NCI-H1048 (cell line): ENCODE data around the gene OS9.

Experiments used
- DNase-seq: peaks from one replicate; lab custom pipeline; 2025; lab: John Stamatoyannopoulos, UW

Gene OS9

DNA sequence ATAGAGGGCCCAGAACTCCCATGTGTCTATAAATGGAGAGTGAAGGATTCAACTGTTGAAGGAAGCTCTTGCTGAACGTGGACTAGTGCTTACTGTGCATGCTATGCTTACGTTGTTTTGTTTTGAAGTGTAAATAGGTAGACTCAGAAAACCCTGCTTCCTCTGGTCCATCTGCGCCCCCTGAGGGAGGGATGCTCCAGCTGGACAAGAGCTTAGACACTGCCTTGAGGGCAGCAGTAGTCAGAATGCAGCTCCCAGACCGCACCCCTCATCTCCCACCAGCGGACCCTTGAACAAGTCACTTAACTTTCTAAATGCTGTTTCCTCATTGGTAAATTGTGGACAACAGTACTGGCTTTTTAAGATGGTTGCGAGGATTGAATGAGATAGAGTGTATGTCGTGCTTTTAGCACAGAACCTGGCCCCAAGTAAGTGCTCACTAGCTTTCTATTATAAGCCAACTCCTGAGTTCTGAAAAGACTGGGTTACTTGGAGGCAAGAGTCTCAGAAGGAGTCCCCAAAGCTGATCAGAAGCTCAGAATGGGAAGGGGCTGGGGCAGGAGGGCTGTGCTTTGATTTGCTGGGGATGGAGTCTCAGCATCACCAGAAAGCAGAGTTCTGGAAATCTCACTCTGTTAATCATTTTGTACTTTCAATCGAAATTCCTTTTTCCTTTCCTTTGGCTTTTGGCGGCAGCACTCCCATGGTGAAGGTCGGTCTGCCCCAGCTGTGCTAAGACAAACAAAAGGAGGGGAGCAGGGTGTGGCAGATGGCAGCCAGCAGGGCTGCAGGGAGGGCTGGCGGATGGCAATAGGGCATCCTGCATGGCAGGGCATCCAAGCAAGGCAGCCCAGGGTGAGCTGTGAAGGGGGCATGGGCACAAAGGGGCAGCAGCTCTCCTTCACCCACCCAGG, 29.0 kb downstream of the OS9 start:
- no peak for DNase-seq

DNA sequence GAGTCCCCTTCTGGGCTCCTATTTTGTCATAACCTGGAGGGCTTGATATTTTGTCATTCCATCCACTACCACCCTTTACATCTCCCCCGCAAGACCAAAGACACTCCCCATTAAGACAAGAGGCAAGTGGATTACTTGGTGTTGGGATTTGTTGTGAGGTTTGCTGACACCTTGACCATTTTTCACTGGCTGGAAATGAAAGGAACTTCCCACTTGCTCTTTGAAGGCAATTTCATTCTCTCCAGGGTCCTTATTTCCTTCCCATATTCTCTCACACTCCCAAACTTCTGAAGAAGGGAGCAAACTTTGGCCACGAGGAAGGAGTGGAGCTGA, 29.7 kb downstream of the OS9 start:
- DNase-seq: no peak

DNA sequence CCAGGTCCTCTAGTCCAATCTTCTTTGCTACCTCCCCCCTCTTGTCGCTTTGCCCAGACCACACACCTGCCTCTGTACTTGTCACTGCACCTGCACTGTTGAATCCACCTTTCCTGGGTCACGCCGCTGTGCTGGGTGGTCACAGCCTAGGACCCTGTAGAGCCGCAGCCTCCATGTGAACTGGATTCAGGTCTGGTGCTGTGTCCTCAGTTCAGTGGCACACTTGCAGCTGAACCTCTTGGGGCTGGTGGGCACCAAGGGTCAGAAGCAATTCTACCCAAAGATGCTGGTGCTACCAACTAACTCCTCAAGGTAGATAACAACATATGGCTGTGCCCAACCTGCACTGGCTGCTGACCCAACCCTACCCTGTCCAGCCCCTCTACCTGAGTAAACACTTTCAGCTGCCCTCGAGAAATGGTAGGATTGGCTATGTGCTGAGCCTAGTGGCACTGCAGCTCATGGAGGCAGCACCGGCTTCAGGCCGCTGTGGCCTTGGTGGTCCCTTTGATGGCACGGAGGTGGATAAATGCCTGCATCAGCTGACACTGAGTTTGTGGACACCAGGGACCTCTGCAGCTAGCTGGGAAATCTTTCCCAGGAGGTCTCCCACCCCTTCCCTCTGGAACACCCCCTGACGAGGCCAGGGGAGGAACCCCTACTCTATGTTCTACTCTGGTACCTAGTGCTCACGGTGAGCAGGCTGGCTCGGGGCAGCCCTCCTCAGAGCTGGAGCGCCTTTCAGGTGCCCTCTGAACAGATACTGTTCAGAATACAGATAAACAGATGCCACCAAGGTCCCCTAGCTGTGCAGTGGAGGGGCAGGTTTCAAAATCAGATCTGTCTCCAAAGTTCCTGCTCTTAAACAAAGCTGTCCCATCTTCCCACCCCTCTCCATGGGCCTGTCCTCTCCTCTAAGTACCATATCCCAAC, 30.3 kb downstream of the OS9 start:
- no peak for DNase-seq

DNA sequence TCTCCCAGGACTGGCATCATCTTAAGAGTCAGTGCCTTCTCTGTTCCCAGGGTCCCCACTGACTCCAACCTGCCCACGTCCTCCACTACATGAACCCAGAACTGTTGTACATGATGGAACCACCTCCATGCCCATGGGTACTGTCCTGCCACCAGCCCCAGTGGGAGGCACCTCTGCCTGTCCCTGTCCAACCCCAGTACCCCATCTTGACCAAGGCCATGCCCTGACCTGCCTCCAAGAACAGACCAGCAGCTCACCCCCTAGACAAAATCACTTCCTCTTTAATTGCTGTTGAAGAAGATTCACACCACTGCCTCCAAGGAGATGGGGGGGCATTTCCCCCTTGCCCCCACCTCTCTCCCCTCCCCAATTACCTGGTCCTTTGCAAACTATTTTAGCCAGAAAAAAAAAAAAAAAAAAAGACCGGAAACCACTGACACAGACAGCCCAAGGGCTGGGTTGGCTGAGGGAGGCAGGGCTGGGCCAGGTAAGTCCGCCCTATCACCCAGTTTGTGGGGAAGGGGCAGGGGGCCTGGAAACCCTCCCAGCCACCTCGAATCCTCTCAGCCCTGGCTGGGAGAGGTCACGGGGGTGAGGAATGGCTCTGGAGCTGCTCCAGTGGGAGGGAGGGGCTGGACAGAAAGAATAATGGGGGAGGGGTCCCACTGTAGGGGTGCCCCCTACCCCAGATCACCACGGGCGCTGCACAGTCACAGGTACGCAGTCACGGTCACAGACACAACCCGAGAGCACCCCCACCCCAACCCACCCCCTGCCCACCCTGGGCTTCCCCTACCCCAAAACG, 31.2 kb downstream of the OS9 start:
- DNase-seq: no peak

DNA sequence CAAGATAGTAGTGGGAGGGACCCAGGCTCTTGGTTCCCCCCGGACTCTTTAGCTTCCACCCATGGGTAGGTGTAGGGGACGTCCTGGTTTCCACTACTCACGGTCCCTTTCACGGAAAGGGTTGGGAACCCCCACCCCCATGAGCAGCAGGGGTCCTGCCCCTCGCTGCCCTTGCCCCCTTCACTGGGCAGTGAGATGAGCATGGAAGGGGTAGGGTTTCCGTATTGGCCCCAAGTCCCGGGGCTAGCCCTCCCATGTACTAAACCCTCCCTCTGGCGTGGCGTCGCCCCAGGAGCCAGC, 31.9 kb downstream of the OS9 start:
- DNase-seq: no peak

DNA sequence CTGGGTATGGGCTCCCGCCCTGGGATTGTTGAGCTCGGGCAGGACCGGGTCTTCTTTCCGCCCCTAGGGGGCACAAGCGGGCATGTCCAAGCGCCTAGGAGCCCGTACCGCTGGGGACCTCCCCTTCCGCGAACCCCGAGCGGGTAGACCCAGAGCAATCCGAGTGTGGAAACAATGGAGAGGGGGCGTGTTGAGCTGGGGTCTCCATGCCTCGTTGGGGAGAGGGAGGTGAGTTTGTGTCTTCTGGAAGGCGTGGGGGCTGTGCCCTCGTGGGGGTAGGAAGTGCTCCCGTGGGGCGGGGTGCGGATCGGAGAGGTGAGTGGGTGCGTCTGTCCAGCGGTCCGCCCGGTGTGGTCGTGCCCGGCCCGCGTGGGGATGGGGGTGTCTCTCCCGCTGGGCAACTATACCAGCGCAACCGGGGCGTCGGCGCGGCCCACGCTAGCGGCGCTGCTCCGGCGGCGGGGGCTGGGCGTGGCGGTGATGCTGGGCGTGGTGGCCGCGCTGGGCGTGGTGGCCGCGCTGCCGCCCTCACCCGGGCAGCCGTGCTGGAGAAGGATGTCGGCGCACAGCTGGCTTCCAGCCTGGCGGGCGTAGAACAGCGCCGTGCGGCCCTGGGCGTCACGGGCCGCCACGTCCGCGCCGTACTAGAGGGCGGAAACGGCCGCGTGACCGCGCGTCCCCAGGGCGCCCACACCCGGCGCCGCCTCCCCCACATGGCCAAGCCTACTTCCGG, 32.4 kb downstream of the OS9 start:
- peak; percentile 54 for DNase-seq

DNA sequence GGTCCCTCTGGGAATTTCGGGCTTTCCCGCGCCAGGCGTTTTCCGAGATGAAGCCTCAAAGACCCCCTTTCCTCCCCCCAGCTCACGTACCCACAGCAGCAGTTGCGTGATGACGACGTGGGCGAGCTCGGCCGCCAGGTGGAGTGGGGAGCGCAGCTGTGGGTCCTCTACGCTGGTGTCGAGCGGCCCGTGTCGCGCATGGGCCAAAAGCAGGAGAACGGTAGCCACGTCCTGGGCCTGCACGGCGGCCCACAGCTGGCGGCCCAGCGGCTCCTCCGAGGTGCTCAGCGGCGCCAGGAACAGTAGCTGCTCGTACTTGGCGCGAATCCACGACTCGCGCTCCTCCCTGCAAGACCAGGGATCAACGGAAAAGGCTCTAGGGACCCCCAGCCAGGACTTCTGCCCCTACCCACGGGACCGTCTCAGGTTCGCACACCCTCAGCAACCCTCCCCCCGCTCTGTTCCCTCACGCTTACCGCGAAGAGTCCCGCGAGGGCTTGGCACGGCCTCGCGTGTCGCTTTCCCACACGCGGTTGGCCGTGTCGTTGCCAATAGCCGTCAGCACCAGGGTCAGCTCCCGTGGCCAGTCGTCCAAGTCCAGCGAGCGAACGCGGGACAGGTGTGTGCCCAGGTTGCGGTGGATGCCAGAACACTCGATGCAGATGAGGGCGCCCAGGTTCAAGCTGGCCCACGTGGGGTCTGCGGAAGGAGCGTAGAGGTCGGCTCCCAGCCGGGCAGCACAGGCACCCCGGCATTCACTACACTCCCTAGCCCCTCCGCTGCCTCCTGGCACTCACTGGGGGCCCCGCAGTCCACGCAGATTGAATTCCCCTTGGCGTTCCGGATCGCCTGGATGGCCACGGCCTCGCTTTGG, 33.2 kb downstream of the OS9 start:
- no peak for DNase-seq

DNA sequence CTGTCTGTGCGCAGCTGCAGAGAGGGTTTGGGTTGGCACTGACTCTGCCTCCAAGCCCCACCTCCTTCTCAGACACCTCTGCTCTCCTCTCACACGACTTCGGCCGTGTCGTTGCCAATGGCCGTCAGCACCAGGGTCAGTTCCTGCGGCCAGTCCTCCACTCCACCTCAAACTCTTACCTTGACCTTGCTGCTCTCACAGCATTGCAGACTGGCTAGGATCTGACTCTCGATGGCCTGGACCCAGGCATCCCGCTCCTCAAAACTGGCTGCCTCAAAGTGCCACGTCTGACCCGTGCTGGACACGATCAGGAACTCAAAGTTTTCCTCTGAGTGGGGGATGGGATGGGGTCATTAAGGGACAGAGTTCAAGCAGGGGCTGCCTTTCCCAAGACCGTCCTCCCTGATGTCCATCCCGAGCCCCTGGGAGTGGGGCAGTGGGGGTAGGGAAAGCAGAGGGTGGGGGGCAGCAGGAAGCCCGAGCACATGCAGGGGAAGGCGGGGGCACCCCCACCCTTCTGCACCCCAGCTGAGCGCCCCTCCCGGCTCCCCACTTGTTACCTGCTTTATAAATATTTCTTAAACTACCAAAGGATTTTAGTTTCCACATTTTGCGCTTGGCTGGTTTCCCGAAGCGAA, 33.9 kb downstream of the OS9 start:
- no peak for DNase-seq

DNA sequence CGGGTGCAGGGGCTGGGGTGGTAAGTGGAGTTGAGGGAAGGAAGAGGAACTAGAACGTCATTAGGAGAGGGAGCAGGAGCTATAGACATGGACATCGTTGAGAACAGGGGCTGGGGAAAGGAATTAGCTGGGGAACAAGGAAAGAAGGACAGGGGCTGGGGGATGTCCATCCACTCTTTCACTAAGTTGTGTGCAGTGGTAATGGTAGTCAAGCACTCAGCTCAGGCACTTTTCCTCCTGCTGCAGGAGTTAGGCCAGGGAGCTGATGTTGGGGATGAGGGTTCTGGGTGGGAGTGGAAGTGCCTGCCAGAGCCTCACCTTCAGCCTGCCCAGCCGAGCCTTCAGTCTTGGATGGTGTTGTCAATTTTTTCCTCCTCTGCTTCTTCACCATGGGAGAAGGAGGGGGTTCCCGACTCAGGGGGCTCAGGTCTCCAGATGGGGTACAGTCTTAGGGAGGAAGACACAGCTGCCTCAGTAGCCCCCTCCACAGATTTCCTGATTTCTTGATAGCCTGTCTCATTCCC, 35.5 kb downstream of the OS9 start:
- DNase-seq: no peak

DNA sequence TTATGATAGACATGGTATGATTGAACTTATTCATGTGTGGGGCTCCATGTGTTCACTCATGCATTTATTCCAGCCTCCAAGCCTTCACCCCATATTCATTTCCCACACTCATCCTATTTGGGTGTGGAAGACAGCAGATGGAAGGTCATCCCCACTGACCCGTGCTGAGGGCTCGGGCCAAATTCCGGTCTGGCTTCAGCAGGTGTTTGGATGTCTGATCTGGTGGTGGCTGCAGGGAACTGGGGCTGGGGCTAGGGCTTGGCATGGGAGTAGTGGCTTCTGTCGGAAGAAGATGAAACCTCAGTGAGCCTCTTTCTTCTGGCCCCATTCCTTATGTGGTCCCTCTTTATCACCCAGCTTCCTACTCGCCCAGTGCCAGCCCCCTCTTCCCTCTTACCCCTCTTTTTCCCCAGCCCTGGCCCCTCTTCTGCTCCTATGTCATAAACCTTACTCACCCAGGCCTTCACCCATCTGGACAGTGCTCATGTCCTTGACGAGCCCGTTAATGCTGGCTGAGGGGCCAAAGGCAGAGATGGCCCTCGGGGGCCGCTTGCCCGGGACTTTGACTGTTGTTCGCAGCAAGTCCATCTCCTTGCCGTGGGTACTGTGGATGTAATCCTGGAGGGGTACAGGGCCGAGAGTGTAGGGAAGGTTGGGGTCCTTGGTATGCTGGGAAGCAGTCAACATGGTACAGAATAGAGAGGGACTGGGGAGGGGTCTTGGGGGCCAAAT, 36.6 kb downstream of the OS9 start:
- DNase-seq: no peak

DNA sequence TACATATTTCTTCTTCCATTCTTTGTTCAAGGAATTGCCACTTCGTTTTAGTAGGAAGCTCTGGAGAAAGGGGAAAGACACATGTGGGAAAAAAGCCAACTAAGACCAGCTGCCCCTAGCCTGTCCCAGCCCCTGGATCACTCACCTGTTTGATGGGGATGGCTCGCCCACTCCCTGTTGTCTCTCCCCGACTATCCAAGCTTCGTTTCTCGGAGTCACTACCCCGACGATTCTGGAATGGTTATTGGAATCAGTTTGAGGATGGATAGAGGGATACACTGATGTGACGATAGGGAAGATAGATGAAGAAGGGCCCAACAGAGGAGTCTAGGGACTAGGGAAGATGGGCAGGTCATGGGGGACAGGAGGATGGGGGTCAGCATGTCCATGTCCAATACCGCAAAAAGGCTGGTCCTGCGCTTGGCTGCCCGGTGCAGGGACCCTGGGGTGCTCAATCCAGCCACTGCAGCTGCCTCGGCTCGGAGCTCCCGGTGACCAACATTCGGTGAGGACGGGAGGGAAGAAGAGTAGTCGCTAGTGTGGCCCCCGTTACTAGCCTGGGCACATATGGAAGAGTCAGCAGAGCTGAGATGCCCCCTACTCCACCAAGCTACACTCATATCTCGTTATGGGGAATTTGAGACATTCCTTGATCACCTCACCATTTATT, 37.6 kb downstream of the OS9 start:
- DNase-seq: no peak

DNA sequence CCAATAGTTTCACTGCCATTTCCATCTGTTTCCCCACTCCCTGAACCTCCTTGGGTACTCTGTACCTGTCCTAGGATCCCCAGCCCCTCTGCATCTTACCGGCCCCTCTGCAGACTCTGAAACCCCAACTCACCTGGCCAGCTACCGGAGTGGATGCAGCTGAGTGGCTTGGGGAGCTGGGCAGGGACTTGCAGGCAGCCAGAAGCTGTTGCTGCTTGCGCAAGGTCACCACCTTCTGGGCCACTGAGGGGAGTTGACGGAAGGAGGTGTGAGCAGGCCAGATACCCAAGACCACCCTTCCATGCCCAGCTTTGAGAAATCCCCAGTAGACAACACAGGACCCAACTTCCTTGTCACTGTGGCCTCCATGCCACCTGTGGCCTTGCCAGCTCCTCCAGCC, 38.3 kb downstream of the OS9 start:
- no peak for DNase-seq

DNA sequence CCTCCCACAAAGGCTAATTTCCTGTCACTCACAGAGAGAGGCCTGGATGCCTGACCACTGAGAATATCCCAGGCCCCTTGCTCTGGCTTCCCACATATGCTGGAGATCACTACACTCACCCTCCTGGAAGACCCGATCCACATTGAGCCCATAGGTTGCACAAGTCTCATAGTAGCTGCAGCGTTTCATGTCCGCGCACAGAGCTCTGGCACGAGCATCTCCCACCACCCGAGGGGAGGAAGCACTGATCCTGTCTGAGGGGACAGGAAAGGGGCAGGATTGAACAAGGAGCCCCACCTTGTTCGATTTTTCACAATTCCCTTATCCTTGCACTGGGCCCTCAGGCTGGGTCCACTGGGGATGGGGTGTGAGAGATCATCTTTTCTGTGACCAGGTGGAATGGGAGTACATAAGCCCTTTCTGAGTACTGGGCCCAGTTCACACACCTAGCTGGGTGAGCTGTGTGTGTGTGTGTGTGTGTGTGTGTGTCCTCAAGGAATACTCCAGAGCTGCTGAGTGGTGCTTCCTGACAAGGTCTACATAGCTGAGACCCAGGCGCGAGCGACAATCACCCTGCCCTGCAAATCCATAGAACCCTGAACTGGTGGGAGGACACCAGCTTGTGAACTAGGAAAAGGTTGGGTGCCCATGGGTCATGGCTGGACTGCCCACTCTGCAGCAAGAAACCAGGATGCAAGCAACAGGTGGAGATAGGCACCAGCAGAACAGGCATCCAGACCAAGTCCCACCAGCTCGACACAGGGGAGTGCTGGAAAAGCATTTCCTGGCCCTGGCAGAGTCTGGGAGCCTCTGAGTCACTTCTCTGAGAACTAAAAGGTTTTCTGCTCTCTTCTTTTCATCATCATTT, 39.0 kb downstream of the OS9 start:
- no peak for DNase-seq

DNA sequence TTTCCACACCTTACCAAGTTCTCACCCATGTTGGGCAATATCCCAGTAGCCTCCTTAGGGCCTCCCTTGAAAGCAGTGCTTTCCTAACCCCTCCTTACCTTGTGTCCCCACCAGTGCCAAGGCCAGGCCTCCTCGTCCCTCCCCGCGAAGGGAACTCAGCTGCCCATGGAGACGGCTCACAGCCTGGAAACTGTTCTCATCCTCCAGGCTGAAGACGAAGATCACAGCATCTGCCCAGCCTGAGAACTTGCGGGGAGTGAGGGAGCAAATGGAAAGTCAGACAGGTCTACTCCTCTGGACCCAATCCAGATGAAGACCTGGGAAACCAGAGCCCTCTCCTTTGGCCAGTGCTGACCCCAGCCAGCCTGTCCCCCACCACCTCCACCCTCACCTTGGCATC, 40.0 kb downstream of the OS9 start:
- DNase-seq: no peak

DNA sequence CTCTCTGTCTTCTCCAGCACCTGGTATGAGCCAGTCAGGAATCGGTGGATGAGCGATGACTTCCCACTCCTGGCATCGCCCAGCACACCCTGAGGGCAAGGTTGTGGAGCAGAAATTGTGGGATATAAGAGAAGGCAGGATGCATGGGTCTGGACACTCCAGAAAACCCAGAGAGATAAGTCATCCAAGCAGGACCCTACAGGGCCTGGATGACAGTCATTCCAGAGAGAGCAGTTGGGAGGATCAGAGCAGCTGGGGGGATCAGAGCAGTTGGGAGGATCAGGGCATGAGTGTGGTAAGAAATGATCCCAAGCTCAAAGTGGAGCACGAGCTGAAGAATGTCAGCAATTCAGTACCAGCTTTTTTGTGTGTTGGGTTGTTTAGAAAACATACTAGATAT, 40.7 kb downstream of the OS9 start:
- DNase-seq: no peak

DNA sequence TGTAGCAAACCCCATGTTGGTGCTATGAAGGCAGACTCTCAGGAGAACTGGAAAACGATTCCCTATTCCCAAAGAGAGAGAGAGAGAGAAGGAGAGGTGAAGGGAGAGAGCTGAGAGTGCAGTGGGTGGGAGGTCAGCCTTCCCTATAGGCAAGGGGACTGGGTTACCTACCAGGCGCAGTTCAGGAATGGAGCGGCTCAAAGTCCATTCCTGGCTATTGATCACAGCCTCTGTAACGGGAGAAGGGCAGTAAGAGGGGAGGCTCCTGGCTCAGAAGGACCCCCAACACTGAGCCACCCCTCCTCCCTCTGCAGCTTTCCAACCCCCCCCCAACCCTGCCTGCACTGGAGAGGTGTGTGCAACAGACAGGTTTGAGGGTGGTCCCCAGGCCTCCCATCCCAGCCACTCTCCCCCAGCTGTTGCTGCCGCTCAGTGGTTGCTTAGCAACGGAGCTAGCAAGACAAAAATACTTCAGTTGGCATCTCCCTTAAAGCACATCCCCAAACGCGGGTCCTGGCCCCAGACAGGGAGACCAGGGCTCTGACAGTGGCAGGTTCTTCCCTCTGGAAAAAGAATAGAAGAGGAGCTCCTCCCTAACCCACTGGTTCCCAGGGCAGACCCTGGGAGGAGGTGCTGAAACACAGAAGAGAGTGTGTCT, 41.4 kb downstream of the OS9 start:
- no peak for DNase-seq
